GM21367 (cell line): ENCODE results near the gene THTPA.
"Not testable (repeated sequence)": the region's sequence is repeated elsewhere in the genome, so short reads cannot be mapped to it uniquely, and the experiment has no call there.

Source experiments
- ATAC-seq: cut with Tn5 transposase; IDR thresholded peaks from one replicate; pipeline ENCODE4 v1.9.1; 2021; ENCODE audit not compliant: unreplicated experiment

THTPA gene

GRCh38 chr14:23533652-23534435 lies 22.2 kb upstream of the THTPA start:
- no peak for ATAC-seq

- ATAC-seq, result no peak
Observed at GRCh38 chr14:23535943-23536342, 20.1 kb upstream of the THTPA start.

- ATAC-seq, result no peak
Observed at GRCh38 chr14:23536494-23536893, 19.6 kb upstream of the THTPA start.

- ATAC-seq, result not testable (repeated sequence)
Observed at GRCh38 chr14:23536906-23537305, 19.2 kb upstream of the THTPA start.

- ATAC-seq, result no peak
Observed at GRCh38 chr14:23537351-23538049, 18.6 kb upstream of the THTPA start.

GRCh38 chr14:23538050-23538718 lies 17.9 kb upstream of the THTPA start:
- ATAC-seq, result no peak

- no peak for ATAC-seq
Observed at GRCh38 chr14:23538785-23539184, 17.3 kb upstream of the THTPA start.

- ATAC-seq, result no peak
Observed at GRCh38 chr14:23539248-23540140, 16.6 kb upstream of the THTPA start.

GRCh38 chr14:23540141-23540469 lies 16.0 kb upstream of the THTPA start:
- no peak for ATAC-seq

- no peak for ATAC-seq
Observed at GRCh38 chr14:23542261-23542660, 13.8 kb upstream of the THTPA start.

- ATAC-seq, result no peak
Observed at GRCh38 chr14:23543403-23543802, 12.7 kb upstream of the THTPA start.

- no peak for ATAC-seq
Observed at GRCh38 chr14:23544511-23545447, 11.3 kb upstream of the THTPA start.

GRCh38 chr14:23545740-23546365 lies 10.2 kb upstream of the THTPA start:
- ATAC-seq, result no peak

GRCh38 chr14:23546450-23547035 lies 9.5 kb upstream of the THTPA start:
- no peak for ATAC-seq

GRCh38 chr14:23547924-23548323 lies 8.1 kb upstream of the THTPA start:
- no peak for ATAC-seq

GRCh38 chr14:23548351-23549318 lies 7.4 kb upstream of the THTPA start:
- ATAC-seq, result no peak

GRCh38 chr14:23550131-23550811 lies 5.8 kb upstream of the THTPA start:
- no peak for ATAC-seq
